Umbilical cord (tissue), 2 donors: Measurements from ENCODE around the gene DIO3. TPM values are rescaled to one million over a fixed set of nuclear protein-coding genes. Genes with fewer than 3 reads are reported as not detected.

Experiments used
- DNase-seq: peaks from one replicate; pipeline ENCODE4 v3.0.0-alpha.2; 2015; ENCODE audit warnings: low spot score
- total RNA-seq: library from RNA; depleted of rRNA; stranded (reverse); fragments of >200 nt; gene quantifications from one replicate; pipeline ENCODE4 v1.2.3, GENCODE V29; 2014; ENCODE audit warnings: low replicate concordance; ENCODE audit not compliant: insufficient read depth

DIO3 gene
- total RNA-seq, 1 donor from 2014 or later: 1.9 TPM

- no peak for DNase-seq
Observed at GRCh38 chr14:101598159-101598558, 36.9 kb downstream of the DIO3 start.

GRCh38 chr14:101598571-101599233, 37.4 kb downstream of the DIO3 start:
- no peak for DNase-seq

DNA sequence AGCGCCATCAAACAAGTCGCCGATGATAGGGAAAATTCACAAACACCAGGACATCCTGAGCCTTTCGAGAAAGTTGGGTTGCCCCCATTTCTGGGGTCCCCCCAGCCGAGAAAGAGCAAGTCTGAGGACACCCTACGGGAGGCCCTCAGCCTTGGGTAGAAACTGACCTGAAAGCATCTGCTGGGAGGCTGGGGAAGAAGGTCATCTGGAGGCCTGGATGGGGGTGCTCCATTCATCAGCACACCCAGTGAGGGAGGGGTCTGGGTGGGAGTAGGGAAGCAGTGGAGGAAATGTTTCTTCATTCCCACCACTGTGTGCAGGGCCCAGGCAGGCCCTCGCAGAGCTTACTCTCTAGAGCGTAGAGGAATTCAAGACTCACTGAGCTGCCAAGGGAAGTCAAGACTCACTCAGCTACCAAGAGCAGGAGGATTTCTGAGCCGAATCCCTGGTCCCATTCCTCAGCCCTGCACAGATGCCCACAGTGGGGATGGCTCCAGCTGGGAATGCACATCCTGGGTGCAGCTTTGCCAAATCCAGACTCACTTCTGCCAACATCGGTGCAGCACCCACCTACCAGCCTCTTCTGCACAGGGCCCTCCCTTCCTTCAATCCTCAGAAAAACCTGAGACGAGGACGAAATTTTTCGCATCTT, 38.1 kb downstream of the DIO3 start:
- DNase-seq: no peak

GRCh38 chr14:101600336-101600890, 39.1 kb downstream of the DIO3 start:
- DNase-seq: no peak

- no peak for DNase-seq
Observed at GRCh38 chr14:101600891-101601605, 39.8 kb downstream of the DIO3 start.

GRCh38 chr14:101601606-101602465, 40.5 kb downstream of the DIO3 start:
- no peak for DNase-seq

DNA sequence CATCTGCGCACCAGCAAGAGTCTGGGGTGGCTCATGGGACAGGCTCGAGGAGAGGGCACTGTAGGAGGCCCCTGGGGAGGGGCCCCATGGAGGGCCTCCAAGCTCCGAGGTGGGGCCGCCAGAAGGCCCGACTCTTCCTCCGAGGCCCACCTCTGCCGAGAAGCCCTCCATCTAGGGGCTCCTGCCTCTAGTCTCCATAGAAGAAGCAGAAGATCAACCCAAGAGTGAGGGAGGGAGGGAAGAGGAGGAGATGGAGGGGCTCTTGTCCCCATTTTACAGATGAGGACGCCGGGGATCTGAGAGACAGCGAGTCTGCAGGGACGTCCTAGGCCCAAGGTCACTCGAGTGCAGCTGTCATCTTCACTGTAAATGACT, 41.2 kb downstream of the DIO3 start:
- DNase-seq: no peak

GRCh38 chr14:101603096-101603495, 41.8 kb downstream of the DIO3 start:
- DNase-seq: no peak

GRCh38 chr14:101604228-101604934, 43.1 kb downstream of the DIO3 start:
- no peak for DNase-seq

DNA sequence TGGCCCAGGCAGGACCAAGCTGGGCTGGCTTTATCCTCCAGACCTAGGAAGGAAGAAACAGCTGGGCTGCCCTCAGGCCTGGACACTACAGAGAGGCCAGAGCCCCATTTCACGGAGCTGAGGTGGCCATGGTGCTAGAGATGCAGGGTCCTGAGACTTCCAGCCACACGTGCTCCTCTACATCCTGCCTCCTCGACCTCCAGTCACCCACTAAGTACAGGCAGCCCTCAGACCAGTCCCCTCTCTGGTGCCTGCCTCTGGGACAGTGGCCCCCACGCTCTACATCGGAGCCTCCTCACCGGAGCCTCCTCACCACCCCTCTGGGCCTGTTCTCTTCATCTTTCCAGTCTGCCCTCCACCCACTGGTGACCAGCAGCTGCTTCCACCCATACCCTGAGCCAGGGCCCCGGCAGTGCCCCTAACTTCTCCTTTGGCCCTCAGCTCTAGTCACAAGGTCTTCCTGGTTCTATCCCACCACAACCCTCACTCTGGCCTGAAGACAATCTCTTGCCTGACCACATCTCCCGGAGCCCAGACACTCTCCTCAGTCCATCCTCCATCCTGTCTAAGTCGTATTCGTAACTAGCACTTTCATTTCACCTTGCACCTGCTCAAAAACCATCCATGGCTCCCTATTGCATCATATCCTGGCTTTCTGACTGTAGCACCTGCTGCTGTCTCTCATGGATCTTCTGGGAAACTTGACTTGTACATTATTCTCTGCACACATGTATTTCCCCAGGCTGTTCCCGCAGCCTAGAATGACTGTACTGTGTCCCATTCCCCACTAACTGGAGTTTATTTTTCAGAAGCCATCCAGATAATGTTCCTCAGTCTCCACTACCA, 43.9 kb downstream of the DIO3 start:
- no peak for DNase-seq

DNA sequence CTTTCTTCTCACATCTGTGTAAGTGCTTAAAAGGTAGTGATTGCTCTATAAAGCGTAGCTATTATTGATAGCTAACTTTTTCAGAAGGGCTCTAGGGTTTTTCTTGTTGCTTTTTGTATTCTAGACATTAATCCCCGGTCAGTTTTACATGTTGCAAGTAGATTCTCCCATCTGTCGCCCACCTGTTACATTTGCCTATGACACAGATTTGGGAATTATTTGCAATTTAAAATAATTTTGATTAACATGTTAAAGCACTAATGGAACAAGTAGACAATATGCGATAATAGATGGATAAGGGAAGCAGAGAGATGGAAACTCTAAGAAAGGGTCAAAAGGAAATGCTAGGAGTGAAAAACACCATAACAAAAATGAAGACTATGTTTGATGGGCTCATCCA, 44.5 kb downstream of the DIO3 start:
- no peak for DNase-seq

Other genes starting within 250 kb of the DIO3 start
- 135 TPM for gene PPP2R5C, start 200.2 kb downstream of the DIO3 start, total RNA-seq